Measurements from ENCODE around the gene SCFD2.

- TF ChIP-seq CTCF (IDR thresholded peaks at IDR 0.05; ENCODE audit: extremely low read depth in 1 of 2, insufficient read depth in 1 of 2, low read depth in 1 of 2, low read length in 2 of 2) (no peak), EZH2 (IDR thresholded peaks at IDR 0.05; ENCODE audit: borderline replicate concordance, low read depth, low read length, severe bottlenecking) (no peak), POLR2A (IDR thresholded peaks at IDR 0.05; ENCODE audit: low read depth, low read length) (no peak), JUN (IDR thresholded peaks at IDR 0.05; ENCODE audit: borderline replicate concordance, insufficient read depth, insufficient read length, low read depth) (no peak), MAX (IDR thresholded peaks at IDR 0.05; ENCODE audit: insufficient read depth, insufficient read length) (no peak), POLR2AphosphoS5 (IDR thresholded peaks at IDR 0.05; ENCODE audit: insufficient read depth, low read depth, low read length) (no peak)
Measured at GRCh38 chr4:52995360-52996030, 370.4 kb downstream of the SCFD2 start.
